Measurements from ENCODE around the gene TRIM47. TPM values are rescaled to one million over a fixed set of nuclear protein-coding genes. Genes with fewer than 3 reads are reported as not detected.

The TRIM47 gene
- total and polyA plus RNA-seq, 2 of the 13 experiments (the other 11 are each of a cell fraction or from before 2014, with no cell fraction given): 33.5 to 82.0 TPM

GRCh38 chr17:75846692-75847613 lies 31.4 kb downstream of the TRIM47 start (continued):
- TF ChIP-seq HNF1A (IDR thresholded peaks at IDR 0.05; ENCODE audit: low read depth): no peak
- peak; percentile 90 for TF ChIP-seq HNF1A (CRISPR knock-in tag; IDR thresholded peaks at IDR 0.05; ENCODE audit: borderline replicate concordance)
- peak; percentile 95; the same call in 1 of the 2 replicates for TF ChIP-seq ZNF737 (CRISPR knock-in tag; IDR thresholded peaks at IDR 0.05; ENCODE audit: borderline replicate concordance)
- TF ChIP-seq MXI1 (IDR thresholded peaks at IDR 0.05; ENCODE audit: borderline replicate concordance, low read depth, low read length): peak; percentile 93; the same call in 2 of the 3 replicates
- peak; percentile 96 for TF ChIP-seq CBX1 (IDR thresholded peaks at IDR 0.05; ENCODE audit: low read depth)
- TF ChIP-seq SOX13 (IDR thresholded peaks at IDR 0.05): peak; percentile 69; the same call in 1 of the 2 replicates
- peak in 1 of 2 experiments; percentile 77; a peak in 2 of 4 replicates for TF ChIP-seq SOX13 (CRISPR knock-in tag; conservative IDR thresholded peaks at IDR 0.05 in 1 of 2, IDR thresholded peaks at IDR 0.05 in 1 of 2)
- TF ChIP-seq ZNF207 (IDR thresholded peaks at IDR 0.05; ENCODE audit: borderline replicate concordance): no peak
- TF ChIP-seq MLX (CRISPR knock-in tag; IDR thresholded peaks at IDR 0.05): peak; percentile 66; the same call in 1 of the 2 replicates
- no peak for TF ChIP-seq PAF1 (CRISPR knock-in tag; IDR thresholded peaks at IDR 0.05)
- peak; percentile 67; the same call in 1 of the 2 replicates for TF ChIP-seq GMEB1 (CRISPR knock-in tag; IDR thresholded peaks at IDR 0.05; ENCODE audit: borderline replicate concordance)
- TF ChIP-seq FOXO1 (CRISPR knock-in tag; IDR thresholded peaks at IDR 0.05): peak; percentile 65; the same call in 1 of the 2 replicates
- TF ChIP-seq, protein P1, sequence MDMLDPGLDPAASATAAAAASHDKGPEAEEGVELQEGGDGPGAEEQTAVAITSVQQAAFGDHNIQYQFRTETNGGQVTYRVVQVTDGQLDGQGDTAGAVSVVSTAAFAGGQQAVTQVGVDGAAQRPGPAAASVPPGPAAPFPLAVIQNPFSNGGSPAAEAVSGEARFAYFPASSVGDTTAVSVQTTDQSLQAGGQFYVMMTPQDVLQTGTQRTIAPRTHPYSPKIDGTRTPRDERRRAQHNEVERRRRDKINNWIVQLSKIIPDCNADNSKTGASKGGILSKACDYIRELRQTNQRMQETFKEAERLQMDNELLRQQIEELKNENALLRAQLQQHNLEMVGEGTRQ (IDR thresholded peaks at IDR 0.05; ENCODE audit: low read depth, low read length): no peak
- TF ChIP-seq, protein P1 (CRISPR knock-in tag; IDR thresholded peaks at IDR 0.05; ENCODE audit: borderline replicate concordance): peak; percentile 59; the same call in 1 of the 2 replicates
- TF ChIP-seq BRCA1 (CRISPR knock-in tag; IDR thresholded peaks at IDR 0.05): no peak
- TF ChIP-seq, protein P2, sequence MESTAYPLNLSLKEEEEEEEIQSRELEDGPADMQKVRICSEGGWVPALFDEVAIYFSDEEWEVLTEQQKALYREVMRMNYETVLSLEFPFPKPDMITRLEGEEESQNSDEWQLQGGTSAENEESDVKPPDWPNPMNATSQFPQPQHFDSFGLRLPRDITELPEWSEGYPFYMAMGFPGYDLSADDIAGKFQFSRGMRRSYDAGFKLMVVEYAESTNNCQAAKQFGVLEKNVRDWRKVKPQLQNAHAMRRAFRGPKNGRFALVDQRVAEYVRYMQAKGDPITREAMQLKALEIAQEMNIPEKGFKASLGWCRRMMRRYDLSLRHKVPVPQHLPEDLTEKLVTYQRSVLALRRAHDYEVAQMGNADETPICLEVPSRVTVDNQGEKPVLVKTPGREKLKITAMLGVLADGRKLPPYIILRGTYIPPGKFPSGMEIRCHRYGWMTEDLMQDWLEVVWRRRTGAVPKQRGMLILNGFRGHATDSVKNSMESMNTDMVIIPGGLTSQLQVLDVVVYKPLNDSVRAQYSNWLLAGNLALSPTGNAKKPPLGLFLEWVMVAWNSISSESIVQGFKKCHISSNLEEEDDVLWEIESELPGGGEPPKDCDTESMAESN (CRISPR knock-in tag; conservative IDR thresholded peaks at IDR 0.05): peak; percentile 93
- no peak for TF ChIP-seq ZBTB1 (CRISPR knock-in tag; IDR thresholded peaks at IDR 0.05; ENCODE audit: borderline replicate concordance)

Measured in HepG2 (cell line).